GM21737 (cell line): Measurements from ENCODE around the gene SPDYE2.
"Not testable (repeated sequence)": the region's sequence is repeated elsewhere in the genome, so short reads cannot be mapped to it uniquely, and the experiment has no call there.

ENCODE experiments used
- ATAC-seq: cut with Tn5 transposase; IDR thresholded peaks from one replicate; pipeline ENCODE4 v1.9.1; 2021; ENCODE audit warnings: mild to moderate bottlenecking, moderate library complexity; ENCODE audit not compliant: unreplicated experiment

SPDYE2 gene

GRCh38 chr7:102535062-102535615 is 15.9 kb upstream of the SPDYE2 start:
- ATAC-seq, result not testable (repeated sequence)

DNA sequence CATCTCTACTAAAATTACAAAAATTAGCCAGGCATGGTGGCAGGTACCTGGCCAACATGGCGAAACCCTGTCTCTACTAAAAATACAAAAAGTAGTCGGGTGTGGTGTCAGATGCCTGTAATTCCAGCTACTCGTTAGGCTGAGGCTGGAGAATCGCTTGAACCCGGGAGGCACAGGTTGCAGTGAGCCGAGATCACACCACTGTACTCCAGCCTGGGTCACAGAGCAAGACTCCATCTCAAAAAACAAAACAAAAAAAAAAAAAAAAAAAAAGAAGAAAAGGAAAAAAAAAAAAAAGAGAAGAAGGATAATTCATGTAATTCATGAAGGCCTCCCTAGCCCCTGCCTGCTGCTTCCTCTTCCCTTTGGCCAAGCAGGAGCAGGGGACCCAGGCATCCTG is 10.4 kb upstream of the SPDYE2 start:
- ATAC-seq, result not testable (repeated sequence)

DNA sequence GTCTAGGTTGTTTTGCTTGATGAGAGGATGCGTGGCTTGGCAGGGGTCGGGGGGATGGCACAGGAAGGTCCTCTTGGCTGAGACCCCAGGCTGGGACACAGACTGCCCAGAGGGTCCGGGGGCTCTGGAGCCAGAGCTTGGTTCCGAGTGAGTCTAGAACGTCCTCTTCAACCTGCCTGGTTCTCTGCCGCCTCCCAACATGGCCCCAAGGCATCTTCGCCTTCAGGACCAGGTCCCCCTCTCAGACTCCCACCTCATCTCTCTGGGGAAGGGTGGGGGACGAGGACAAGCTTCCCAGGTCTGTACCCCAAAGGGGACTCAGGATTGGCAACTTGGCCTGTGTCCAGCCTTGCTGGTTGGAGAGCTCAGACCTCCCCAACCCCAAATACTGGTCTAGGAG is 8.9 kb upstream of the SPDYE2 start:
- not testable (repeated sequence) for ATAC-seq

DNA sequence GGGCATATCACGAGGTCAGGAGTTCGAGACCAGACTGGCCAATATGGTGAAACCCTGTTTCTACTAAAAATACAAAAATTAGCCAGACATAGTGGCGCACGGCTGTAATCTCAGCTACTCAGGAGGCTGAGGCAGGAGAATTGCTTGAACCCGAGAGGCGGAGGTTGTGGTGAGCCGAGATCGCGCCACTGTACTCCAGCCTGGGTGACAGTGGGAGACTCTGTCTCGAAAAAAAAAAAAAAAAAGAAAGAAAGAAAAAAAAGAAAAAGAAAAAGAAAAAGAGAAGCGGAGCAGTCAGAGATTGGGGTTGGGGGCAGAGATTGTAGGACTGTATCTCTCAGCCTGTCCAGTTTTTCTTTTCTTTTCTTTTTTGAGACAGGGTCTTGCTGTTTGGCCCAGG is 8.3 kb upstream of the SPDYE2 start:
- ATAC-seq, result not testable (repeated sequence)

GRCh38 chr7:102543596-102543995 is 7.4 kb upstream of the SPDYE2 start, which contains the start of gene UPK3BL2:
UPK3BL2 (minus strand) TSS chr7:102543696; CDS start chr7:102543636, 60 bp downstream.
- not testable (repeated sequence) for ATAC-seq

DNA sequence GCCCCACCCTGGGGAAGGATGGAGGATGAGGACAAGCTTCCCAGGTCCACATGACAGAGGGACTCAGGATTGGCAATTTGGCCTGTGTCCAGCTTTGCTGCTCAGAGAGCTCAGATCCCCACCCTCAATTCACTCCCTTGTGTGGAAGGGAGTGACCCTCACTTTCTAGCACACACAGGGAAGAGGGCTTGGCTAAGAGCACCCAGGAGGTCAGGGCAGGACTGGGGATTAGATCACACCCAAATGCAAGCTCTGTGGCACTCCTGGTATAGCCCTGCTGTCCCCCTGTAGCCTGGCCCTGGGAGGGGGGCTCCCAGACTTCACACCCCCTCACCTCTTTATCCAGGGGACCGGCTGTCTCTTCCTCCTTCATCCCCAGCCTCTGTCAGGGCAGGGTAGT is 6.7 kb upstream of the SPDYE2 start:
- not testable (repeated sequence) for ATAC-seq

DNA sequence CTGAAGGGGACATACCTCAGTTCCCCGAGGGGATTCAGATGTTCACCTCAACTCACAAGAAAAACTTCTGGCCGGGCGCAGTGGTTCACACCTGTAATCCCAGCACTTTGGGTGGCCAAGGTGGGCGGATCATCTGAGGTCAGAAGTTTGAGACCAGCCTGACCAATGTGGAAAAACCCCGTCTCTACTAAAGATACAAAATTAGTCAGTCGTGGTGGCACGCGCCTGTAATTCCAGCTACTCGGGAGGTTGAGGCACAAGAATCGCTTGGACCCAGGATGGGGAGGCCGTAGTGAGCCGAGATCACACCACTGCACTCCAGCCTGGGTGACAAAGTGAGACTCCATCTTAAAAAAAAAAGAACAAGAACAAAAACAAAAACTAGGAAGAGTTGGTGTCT is 5.7 kb upstream of the SPDYE2 start:
- not testable (repeated sequence) for ATAC-seq

DNA sequence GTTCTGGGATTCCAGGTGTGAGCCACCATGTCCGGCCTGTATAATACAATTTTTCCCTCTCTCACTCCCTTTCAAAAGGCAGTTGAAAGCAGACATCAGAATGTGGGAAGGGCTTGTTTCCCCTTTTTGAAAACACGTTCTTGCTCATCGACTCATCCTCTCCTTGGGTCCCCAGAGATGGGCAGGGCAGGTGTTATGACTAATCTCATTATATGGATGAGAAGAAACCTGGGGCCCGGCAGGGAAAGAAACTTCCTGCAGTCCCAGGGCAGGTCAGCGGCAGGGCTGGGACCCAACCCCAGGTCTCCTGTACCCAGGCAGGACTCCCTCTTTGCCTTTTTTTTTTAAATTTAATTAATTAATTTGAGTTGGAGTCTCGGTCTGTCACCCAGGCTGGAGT is 4.7 kb upstream of the SPDYE2 start:
- ATAC-seq, result peak; percentile 72

DNA sequence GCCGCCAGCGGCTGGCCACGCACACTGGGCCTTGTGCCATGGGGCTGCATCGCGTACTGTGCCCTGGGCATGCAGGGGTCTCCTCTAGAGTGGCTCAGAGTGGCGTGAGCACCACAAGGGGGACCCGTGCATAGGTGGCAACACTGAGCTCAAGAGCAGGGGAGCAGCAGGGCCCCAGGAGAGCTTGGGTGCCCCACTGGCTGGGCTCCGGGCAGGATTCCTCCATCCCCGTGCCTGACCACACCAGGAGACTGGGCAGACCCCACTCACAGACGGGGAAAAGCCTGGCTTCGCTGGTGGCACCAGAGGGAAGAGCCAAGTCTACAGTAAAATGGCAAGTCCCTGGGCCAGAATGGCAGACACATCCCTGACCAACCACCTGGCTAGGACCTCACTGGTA is 17.6 kb downstream of the SPDYE2 start:
- not testable (repeated sequence) for ATAC-seq

GRCh38 chr7:102572261-102573239 is 21.5 kb downstream of the SPDYE2 start, which contains the start of gene POLR2J3:
POLR2J3 (minus strand) TSS chr7:102572583; CDS start chr7:102572521, 62 bp downstream.
- peak; percentile 93 for ATAC-seq

DNA sequence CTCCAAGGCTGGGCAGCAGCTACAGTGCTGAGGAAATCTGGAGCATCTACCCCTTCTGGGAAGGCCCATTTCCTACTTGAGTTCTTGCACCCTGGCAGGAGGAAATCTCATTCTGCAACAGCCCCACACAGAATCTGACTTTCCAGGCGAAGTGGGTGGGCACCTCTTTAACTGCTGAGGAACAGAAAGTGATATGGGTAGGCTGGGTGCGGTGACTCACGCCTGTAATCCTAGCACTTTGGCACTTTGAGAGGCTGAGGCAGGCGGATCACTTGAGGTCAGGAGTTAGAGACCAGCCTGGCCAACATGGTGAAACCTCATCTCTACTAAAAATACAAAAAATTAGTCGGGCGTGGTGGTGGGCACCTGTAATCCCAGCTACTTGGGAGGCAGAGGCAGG is 23.6 kb downstream of the SPDYE2 start:
- ATAC-seq, result not testable (repeated sequence)

DNA sequence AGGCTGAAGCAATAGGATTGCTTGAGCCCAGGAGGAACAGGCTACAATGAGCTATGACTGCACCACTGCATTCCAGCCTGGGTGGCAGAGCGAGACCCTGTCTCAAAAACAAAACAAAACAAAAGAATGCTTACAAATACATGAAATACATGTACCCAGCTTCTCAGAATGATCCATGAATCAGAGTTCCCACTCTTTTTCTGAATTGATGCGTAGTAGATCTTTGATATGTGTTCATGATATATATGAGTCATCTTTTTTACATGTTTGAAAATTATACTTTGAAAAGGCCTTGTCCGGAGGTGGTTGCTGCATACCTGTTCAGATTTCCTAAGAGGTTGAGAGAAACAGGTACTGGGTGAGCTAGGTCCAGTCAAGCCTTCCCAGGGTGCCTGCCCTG is 25.3 kb downstream of the SPDYE2 start:
- ATAC-seq, result not testable (repeated sequence)

DNA sequence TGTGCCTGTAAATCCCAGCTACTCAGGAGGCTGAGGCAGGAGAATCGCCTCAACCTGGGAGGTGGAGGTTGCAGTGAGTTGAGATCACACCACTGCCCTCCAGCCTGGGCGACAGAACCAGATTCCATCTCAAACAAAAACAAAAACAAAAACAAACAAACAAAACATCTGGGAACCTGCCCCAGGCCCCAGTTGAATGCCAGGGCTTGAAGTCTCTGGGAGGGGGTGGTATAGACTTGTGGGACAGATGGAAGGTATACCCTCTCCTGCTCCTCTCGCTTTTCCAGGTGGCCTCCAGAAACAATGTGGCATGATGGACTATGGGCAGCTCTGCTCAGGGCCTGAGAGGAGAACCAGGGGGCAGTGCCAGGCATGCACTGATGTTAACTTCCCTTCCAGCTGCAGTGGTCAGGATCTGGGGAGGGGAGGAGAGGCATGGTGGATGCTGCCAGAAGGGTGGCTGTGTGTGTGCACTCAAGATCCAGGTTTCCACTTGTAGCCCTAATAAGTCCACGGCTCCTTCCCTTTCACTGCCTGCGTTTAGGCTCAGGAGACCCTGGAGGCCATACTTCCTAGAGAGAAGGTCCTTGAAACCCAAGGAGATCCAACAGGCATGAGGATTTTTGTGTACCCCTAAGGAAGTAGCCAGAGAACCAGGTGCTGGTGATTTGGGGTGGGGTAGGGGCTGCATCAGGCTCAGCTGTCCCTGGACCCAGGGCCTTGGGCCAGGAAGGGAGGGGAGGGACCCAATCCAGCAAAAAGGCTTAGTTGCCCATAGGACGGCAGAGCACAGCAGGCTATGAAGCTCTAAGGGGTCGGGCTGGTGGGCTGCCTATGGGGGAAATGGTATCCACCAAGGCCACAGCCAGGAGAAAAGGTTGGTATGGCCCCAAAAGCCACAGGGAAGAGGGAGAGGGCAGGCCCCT is 26.6 kb downstream of the SPDYE2 start:
- not testable (repeated sequence) for ATAC-seq

DNA sequence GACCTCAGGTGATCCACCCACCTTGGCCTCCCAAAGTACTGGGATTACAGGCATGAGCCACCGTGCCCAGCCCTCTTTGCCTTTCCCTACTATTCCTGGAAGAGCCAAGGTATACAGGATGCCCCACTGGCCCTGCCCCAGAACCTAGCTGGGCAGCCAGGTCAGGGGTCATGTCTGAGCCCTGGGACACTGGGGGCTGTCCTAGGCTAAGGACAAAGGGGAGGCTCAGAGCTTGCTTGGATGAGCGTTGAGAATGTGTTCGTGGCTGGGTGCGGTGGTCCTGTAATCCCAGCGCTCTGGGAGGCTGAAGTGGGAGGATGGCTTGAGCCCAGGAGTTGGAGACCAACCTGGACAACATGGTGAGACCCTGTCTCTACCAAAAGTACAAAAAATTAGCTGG is 27.5 kb downstream of the SPDYE2 start:
- ATAC-seq, result not testable (repeated sequence)

GRCh38 chr7:102581722-102582121 is 30.7 kb downstream of the SPDYE2 start:
- ATAC-seq, result not testable (repeated sequence)

DNA sequence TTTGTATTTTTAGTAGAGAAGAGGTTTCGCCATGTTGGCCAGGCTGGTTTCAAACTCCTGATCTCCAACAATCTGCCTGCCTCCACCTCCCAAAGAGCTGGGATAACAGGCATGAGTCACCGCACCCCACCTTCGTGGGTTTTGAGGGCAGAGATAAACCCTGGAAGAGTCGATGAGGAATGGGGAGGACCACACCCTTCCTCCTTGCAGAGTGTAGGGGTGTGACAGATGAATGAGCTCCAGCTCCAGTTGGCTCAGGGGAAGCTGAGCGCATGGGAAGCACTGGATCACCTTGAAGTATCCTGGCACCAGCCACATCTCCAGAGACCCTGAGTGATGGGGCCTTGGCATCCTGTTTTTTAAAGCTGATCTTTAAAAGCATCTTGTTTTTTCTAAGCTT is 32.5 kb downstream of the SPDYE2 start:
- ATAC-seq, result not testable (repeated sequence)

- not testable (repeated sequence) for ATAC-seq
These were observed 38.8 kb downstream of the SPDYE2 start for GRCh38 chr7:102589857-102590256.

DNA sequence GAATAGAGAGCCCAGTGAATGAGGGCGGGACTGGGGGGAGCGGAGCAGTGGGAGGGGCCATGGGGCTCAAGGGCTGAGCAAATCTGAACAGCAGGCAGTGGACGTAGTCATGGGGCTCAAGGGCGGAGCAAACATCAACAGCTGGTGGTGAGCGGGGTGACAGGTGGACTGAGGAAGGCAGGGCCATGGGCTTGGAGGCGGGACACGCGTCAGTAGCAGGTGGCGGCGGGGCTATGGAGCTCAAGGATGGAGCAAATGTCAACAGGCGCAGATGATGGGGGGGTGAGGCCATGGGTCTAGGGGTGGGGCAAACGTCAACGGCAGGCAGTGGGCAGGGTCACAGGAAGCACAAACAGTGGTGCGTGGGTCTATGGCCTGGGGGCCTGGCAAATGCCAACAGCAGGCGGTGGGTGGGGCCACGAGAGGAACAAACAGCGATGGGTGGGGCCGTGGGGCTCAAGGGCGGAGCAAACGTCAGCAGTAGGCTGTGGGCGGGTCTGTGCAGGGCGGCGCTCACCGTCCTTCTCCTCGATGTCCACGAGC is 41.5 kb downstream of the SPDYE2 start:
- peak; percentile 48 for ATAC-seq

- ATAC-seq, result peak; percentile 65
These were observed 42.8 kb downstream of the SPDYE2 start for GRCh38 chr7:102593637-102594334.

DNA sequence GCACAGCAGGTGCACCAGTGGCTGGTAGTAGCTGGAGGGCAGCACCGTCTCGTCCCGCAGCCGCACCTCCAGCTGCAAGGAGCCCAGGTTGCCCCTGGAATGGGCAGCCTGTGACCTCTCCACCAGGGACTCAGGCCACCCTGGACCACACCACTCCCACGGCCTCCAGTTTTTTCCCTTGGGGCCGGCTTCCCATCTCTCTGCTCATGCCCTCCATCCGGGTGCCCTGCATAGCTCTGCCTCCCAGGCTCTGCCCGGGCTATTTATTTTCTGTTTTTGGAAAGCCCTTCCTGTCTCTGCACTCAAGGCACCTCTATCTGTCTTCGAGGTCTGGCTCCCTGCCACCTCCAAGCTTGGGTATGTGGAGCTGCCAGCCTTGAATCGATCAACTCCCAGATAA is 45.0 kb downstream of the SPDYE2 start:
- ATAC-seq, result not testable (repeated sequence)
